ENCODE results near the gene CHST1. TPM values are rescaled to one million over a fixed set of nuclear protein-coding genes. Genes with fewer than 3 reads are reported as not detected.
A peak's percentile ranks its signal among the peaks of the same experiment; 100 is the strongest.

The CHST1 gene
- total and polyA plus RNA-seq, 2 donors (not counting 3 experiments of a cell fraction or from before 2014, with no cell fraction given), result 12.6 to 40.5 TPM

GRCh38 chr11:45664376-45665205, 831 bp downstream of the CHST1 start:
- Histone ChIP-seq H4K20me1 (replicated peaks; ENCODE audit: control insufficient read depth, extremely low read depth, insufficient read depth, low read length) (no peaks in the 10 kb centered on the region), H3K9me1 (replicated peaks; ENCODE audit: control insufficient read depth, extremely low read depth, insufficient read depth, low read length) (no peaks in the 10 kb centered on the region), H3K27ac (ENCODE audit: insufficient read depth, low read depth, low read length) (peak overlapping the region; percentile 30), H3K4me3 (replicated peaks in 1 of 3; ENCODE audit: insufficient read depth in 1 of 3, low read depth in 1 of 3, low read length in 3 of 3) (peak overlapping the region; percentile 47 to 59 (median 55)), H3K9me3 (replicated peaks; ENCODE audit: control insufficient read depth, insufficient read depth, low read length) (no peaks in the 10 kb centered on the region), H2AFZ (ENCODE audit: low read depth, low read length) (peak overlapping the region; percentile 81), H3K27me3 (ENCODE audit: control insufficient read depth in 2 of 2, insufficient read depth in 2 of 2, low read length in 2 of 2) (peaks cover 0 to 8% of the 10 kb centered on the region in 2 experiments), H3K4me1 (ENCODE audit: control insufficient read depth, extremely low read depth, insufficient read depth, low read length) (peaks cover 37% of the 10 kb centered on the region), H3K36me3 (ENCODE audit: control insufficient read depth in 2 of 2, extremely low read depth in 1 of 2, insufficient read depth in 2 of 2, low read length in 2 of 2) (no peaks in the 10 kb centered on the region), H3K79me2 (ENCODE audit: control insufficient read depth, insufficient read depth, low read length) (peaks cover 2% of the 10 kb centered on the region), H3K9ac (replicated peaks; ENCODE audit: extremely low read depth, insufficient read depth, low read length) (peak overlapping the region; percentile 58), H3K4me2 (ENCODE audit: insufficient read depth, low read length) (peak overlapping the region; percentile 82)
- ChIA-PET CTCF (interaction anchor here (0.9 to 2.3 kb wide), 5 partner anchors 8 to 294 kb away, joined by 3 to 25 read pairs (median 4); no protein-coding TSS in a partner anchor), POLR2A (no interaction called here)
- intact Hi-C loops (cut with micrococcal nuclease) (loop anchor here (5.0 to 10.0 kb wide), 2 partner anchors 138 to 710 kb away; partner anchors contain the start of gene TP53I11), dilution Hi-C loops (cut with MboI; ENCODE audit: extremely low pct_ligation_motif_present, low sequenced_read_pairs) (no loop called here)
- DNase-seq (ENCODE audit: low read depth, low spot score), result no peak
- no peak for FAIRE-seq
- TF ChIP-seq EZH2 (IDR thresholded peaks at IDR 0.05; ENCODE audit: borderline replicate concordance, low read depth, low read length, severe bottlenecking) (no peak), FOS (IDR thresholded peaks at IDR 0.05; ENCODE audit: borderline replicate concordance, insufficient read depth, low read length) (no peak)
- TF ChIP-seq, protein P1, sequence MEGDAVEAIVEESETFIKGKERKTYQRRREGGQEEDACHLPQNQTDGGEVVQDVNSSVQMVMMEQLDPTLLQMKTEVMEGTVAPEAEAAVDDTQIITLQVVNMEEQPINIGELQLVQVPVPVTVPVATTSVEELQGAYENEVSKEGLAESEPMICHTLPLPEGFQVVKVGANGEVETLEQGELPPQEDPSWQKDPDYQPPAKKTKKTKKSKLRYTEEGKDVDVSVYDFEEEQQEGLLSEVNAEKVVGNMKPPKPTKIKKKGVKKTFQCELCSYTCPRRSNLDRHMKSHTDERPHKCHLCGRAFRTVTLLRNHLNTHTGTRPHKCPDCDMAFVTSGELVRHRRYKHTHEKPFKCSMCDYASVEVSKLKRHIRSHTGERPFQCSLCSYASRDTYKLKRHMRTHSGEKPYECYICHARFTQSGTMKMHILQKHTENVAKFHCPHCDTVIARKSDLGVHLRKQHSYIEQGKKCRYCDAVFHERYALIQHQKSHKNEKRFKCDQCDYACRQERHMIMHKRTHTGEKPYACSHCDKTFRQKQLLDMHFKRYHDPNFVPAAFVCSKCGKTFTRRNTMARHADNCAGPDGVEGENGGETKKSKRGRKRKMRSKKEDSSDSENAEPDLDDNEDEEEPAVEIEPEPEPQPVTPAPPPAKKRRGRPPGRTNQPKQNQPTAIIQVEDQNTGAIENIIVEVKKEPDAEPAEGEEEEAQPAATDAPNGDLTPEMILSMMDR (IDR thresholded peaks at IDR 0.05; ENCODE audit: extremely low read depth in 1 of 2, insufficient read depth in 1 of 2, low read depth in 1 of 2, low read length in 2 of 2), result no peak
- BruUV-seq (replicated peaks), result no TSS peak

All from endothelial cell of umbilical vein (primary cell).